Transverse colon (tissue), 4 donors: ENCODE results near the gene FBLN2.

Source experiments
- EP300 ChIP-seq: sonication (generic); formaldehyde crosslinking; IDR thresholded peaks from one replicate; pipeline ENCODE4 v1.6.1; 2017; ENCODE audit warnings: antibody characterized with exemption, low read depth
- POLR2A ChIP-seq: fragments of 450-650 bp; IDR thresholded peaks from one replicate; pipeline ENCODE4 v1.6.1; 2016; ENCODE audit warnings: antibody characterized with exemption, mild to moderate bottlenecking, moderate library complexity
- POLR2AphosphoS5 ChIP-seq, 3 donors: sonication (generic); formaldehyde crosslinking; IDR thresholded peaks; one replicate each; pipeline ENCODE4 v1.6.1; 2016; ENCODE audit warnings: antibody characterized with exemption in 3 of 3
- TF ChIP-seq, protein P1 (sequence below), 5 experiments: fragments of 200-600 bp in 3 of 5; fragments of 450-650 bp in 2 of 5; sonication (generic) in 3 of 5; IDR thresholded peaks; 1 replicate in 2 of 5; 2 replicates in 3 of 5; pipeline ENCODE4 v1.5.1; 2016 to 2017; ENCODE audit warnings: antibody characterized with exemption in 5 of 5, inconsistent platforms in 3 of 5, mild to moderate bottlenecking in 2 of 5, moderate library complexity in 1 of 5

DNA sequence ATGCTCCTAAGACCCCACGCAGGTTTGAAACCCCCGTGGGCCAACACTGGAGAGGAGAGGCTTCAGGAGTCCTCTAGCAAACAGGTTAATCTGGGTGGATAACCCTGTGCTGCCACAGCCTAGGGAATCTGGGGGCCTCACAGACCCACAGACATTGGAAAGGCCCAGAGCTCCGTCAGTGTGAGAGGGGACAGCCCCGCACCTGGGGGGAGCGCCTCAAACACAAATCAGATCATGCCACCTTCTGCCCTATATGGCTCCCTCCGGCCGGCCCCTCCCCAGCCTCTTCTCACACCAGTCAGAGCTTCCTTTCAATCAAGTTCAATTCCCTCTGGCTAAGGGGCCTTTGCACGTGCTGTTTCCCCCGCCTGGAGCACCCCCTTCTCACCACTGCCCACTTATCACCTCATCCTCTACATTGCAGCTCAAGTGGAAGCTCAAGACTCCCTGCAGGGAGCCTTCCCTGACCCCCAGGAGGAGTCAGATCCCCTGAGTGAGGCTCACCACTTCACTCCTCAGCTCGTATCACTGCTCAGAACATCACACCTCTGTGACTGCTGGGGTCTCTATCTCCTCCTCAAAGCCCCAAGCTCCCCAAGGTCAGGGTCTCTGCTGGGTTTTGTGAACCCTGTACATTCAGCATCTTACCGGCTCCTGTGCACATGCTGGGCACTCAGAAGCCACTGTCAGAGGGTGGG is 24.1 kb downstream of the FBLN2 start:
- TF ChIP-seq, protein P1, sequence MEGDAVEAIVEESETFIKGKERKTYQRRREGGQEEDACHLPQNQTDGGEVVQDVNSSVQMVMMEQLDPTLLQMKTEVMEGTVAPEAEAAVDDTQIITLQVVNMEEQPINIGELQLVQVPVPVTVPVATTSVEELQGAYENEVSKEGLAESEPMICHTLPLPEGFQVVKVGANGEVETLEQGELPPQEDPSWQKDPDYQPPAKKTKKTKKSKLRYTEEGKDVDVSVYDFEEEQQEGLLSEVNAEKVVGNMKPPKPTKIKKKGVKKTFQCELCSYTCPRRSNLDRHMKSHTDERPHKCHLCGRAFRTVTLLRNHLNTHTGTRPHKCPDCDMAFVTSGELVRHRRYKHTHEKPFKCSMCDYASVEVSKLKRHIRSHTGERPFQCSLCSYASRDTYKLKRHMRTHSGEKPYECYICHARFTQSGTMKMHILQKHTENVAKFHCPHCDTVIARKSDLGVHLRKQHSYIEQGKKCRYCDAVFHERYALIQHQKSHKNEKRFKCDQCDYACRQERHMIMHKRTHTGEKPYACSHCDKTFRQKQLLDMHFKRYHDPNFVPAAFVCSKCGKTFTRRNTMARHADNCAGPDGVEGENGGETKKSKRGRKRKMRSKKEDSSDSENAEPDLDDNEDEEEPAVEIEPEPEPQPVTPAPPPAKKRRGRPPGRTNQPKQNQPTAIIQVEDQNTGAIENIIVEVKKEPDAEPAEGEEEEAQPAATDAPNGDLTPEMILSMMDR (IDR thresholded peaks at IDR 0.05): no peak
- TF ChIP-seq POLR2A: no peak
- TF ChIP-seq POLR2AphosphoS5 (IDR thresholded peaks at IDR 0.05): no peak
- no peak for TF ChIP-seq EP300
